ENCODE measurements around the gene EXTL2.
"Not testable (repeated sequence)": the region's sequence is repeated elsewhere in the genome, so short reads cannot be mapped to it uniquely, and the experiment has no call there.

Gene EXTL2, protein sequence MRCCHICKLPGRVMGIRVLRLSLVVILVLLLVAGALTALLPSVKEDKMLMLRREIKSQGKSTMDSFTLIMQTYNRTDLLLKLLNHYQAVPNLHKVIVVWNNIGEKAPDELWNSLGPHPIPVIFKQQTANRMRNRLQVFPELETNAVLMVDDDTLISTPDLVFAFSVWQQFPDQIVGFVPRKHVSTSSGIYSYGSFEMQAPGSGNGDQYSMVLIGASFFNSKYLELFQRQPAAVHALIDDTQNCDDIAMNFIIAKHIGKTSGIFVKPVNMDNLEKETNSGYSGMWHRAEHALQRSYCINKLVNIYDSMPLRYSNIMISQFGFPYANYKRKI

DNA sequence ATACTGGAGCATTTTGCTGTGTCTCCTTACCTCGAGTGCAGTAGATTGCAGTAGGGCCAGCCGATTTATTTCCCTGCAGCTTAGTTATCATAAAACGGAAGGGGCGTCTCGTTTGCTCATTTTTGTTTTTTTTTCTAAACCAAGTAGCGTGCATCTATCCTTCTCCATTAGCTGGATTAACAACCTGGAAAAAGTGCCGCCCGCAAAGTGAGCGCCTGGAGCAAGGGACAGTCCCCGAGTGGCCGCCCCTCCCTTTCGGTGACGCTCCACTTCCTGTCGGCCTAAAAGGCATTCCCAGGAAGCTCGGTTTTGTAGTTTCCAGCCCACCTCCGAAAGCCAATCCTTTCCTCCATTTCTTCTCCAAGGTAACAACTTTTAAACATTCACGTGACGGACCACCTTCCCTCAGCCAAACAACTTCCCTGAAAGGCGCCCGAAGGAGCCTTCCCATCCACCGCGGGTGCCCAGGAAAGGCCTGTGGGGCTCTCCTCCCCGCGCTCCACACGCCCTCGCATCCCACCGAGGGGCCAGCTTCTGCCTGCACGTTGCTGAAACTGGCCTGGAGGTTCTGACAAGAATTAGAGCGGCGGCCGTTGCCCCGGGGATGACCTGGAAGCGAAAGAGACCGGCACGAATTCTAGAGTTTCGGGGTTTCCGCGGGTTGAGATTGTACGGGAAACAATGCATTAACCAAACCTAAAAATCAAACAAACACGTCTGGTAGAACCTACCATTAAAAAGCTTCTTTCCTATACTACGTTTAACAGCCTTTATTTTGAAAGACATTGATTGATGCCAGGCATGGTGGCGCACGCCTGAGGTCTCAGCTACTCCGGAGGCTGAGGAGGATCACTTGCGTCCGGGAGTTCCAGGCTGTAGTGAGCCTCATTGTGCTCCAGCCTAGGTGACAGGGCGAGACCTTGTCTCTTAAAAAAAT lies at the start of gene EXTL2:
Gene EXTL2 (minus strand): TSS at position 240 of the 937 bp plus-strand sequence. CDS start 6,085 bp downstream, outside the sequence.
- DNase-seq (ENCODE audit: low read depth in 2 of 2) = peak in 1 of 2 donors; percentile 26

DNA sequence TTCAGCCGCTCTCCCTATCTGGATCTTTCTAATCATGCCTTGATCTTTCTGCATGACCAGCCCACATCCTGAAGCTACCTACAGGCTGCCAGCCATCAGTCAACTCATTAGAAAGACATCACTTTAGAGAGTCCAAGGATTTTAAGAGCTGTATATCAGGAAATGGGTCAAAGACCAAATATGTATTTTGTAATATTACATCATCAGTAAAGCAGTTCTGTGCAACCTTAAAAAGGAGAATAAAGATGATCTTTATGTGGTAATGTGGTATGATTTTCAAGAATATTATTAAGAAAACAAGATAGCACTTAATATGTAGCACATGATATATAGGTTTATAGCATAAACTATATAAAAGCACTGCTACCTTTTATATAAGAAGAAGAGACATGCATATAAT lies 48.9 kb upstream of the EXTL2 start:
- DNase-seq (ENCODE audit: low read depth in 2 of 2) = no peak

DNA sequence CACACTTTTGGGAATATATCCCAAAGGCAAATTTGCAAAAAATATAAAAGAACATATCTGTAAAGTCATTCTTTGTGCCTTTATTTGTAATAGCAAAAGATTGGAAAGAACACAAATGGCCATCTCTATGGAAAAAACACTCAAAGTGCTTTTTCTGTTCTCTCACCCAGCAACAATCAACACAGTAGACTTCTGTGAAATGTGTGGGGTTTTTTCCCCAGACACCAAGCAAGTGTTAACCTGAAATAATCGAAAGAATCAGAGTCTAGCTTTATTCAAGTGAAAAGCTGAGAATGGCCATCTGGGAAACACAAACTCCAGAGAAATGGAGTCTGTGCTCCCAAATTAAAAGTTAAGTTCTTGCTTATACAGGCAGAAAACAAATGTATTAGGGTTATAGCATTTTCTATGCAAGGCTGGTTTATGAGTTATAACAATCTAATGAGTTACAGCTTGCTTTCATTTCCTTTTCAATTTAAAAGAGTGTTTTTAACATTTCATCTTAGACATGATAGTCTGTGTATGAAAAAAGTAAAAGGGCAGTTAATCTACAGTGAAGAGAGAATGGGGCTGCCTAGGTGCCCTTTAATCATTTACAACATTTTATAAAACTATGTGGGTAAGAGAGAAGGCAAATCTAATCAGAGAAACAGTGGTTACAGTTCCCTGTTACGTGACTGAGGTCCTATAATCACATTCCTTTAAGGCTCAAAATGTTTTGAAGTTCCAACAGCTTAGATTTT lies 47.8 kb upstream of the EXTL2 start:
- DNase-seq (ENCODE audit: low read depth in 2 of 2) = no peak

DNA sequence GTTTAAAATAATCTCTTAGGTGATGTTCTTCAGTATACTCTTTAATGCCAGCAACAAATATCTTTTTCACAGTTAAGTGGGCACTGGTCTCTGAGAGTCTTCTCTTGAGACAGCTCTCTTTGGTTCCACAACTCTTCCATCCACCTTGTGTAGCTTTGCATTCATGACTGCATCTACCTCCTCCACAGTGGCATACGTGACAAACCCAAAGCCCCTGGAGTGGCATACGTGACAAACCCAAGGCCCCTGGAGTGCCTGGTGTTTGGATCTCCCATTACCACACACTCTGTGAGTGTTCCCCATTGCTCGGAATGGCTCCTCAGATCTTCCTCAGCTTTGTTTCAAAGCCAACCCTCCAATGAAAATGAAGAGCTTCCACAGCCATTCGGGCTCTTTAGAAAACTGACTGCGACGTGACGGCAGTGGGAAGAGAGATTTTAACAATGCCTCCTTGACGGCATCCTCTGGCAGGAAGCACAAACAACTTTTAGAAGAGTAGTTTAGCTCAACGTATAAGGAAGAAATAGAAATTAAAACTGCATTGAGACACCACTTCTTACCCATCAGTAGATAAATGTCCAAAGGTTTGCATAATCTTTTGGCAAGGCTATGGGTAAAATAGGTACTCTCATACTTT lies 47.1 kb upstream of the EXTL2 start:
- DNase-seq (ENCODE audit: low read depth in 2 of 2) = no peak

DNA sequence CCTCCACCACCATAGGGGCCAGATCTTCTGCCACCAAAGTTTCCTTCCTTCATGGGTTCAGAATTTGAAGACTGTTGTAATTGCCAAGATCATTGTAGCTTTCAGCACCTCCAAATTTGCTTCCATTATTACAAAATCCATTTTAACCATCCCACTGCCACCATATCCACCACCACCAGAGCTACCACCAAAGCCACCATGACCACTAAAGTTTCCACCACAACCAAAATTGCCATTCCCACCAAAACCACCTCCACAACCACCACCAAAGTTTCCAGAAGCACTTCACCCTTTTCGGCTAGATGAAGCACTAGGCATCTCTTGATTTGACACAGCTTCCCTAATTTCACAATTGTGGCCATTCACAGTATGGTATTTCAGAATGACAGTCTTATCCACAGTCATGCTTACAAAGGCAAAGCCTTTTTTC lies 46.5 kb upstream of the EXTL2 start:
- no peak for DNase-seq (ENCODE audit: low read depth in 2 of 2)

DNA sequence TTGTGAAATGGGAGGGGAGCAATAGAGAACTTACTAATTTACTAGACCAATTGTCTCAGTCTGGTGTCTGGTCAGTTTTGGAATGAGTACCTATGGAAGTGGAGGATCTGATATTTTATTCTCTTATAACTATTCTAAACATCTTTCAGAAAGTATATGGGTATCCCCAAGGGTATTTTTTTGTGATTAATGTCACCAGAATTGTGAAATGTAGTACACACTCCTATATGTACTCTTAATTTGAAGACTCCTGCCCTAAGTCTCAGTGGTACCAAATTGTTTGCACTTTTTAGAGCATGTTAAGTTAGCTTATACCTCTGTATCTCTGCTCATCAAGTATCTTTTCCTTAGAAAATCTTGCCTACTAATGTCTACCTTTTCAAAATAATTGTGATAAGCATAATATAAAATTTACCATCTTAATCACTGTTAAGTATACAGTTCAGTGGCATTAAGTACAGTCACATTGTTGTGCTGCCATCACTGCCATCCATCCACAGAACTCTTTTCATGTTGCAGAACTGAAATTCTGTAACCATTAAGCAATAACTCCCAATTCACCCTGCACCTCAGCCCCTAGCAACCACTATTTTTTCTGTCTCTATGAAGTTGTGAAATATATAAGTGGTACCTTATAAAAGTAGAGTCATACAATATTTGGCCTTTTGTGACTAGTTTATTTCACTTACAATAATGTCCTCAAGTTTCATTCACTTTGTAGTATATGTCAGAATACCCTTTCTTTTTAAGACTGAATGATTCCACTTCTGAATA lies 41.7 kb upstream of the EXTL2 start:
- DNase-seq (ENCODE audit: low read depth in 2 of 2) = no peak

DNA sequence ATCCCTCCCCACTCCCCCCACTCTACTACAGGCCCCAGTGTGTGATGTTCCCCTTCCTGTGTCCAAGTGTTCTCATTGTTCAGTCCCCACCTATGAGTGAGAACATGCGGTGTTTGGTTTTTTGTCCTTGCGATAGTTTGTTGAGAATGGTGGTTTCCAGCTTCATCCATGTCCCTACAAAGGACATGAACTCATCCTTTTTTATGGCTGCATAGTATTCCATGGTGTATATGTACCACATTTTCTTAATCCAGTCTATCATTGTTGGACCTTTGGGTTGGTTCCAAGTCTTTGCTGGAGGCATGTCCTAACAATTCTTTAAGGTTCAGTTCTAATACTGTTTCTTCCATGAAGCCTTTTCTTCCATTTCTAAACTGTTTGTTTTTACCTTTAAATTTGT lies 38.9 kb upstream of the EXTL2 start:
- not testable (repeated sequence) for DNase-seq (ENCODE audit: low read depth in 2 of 2)

DNA sequence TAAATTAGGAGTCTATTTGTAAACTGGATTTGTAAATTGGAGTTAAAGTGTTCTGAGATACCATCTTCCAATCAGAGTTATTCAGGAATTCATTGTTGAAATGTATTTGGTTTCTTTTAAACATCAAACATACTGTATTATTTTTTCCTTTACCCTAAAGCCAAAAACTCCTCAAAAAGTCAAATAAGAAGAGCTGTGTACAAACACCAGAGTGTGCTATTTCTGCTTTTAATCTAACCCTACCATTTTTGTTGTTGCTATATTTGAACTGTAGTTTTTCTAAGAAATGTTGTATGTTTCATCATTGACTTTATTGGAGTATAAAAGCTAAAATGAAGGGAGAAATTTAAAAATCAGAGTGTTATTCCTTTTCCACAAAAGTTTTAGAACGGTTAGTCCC lies 37.1 kb upstream of the EXTL2 start:
- DNase-seq (ENCODE audit: low read depth in 2 of 2) = no peak

DNA sequence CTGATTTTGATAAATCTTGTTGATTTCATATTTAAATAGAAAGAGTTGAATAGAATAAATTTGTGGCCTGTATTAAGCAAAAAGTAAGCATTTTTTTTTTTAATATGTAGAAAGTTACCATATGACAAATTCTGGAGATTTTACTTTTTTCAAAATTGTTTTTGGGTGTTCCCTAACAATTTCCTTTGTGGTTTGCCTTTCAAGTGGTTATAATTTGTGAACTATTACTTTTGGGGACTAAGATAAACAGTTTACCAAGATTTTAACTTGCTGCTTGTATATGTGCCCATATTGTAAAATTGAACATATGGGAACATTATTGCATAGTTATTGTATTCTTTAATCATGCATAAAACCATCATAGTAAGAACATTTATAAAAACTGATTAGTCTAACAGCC lies 35.9 kb upstream of the EXTL2 start:
- DNase-seq (ENCODE audit: low read depth in 2 of 2) = no peak

DNA sequence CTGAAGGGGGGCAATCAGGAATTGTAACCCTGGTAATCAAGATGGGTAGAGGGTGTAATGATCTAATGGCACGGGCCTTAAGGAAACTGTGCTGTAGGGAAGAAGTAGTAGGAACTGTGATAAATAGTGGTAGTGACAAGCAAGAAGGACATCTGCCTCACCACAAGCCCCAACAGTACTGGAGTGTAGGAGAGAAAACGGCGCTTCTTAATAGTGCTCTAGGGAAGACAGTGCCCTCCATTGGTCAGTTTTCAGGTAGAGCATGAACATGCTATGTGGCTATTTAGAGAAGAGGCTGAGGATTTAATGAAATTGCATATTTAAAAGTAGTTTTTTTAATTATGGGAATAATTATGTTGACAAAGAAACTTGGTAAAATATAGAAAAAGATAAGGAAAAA lies 33.5 kb upstream of the EXTL2 start:
- DNase-seq (ENCODE audit: low read depth in 2 of 2) = no peak

DNA sequence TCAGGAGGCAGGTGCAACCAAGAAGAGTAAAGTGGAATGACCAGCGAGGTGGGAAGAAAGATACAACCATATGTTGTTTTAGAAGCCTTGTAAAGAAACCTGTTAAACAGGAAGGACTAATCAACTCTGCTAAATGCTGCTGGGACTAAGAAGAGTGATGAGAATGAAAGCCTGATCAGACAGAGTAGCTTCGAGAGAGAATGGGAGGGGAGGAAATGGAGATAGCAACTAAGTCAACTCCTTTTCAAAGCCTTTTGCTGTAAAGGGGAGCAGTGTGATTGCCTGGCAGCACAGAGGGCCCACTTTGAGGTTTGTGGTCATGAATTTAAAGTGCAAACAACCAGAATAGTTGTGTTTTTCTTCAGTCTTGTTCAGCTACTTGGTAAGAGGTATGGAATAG lies 32.6 kb upstream of the EXTL2 start:
- no peak for DNase-seq (ENCODE audit: low read depth in 2 of 2)

DNA sequence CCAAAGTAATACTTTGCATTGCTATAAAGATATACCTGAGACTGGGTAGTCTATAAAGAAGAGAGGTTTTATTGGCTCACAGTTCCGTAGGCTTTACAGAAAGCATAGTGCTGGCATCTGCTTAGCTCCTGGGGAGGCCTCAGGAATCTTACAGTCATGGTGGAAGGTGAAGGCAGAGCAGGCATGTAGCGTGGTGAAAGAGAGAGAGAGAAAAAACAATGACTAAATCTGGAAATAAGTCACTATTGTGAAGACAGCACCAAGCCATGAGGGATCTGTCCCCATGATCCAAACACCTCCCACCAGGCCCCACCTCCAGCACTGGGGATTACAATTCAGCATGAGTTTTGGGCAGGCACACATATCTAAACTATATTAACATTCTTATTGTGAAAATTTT lies 31.6 kb upstream of the EXTL2 start:
- DNase-seq (ENCODE audit: low read depth in 2 of 2) = no peak

DNA sequence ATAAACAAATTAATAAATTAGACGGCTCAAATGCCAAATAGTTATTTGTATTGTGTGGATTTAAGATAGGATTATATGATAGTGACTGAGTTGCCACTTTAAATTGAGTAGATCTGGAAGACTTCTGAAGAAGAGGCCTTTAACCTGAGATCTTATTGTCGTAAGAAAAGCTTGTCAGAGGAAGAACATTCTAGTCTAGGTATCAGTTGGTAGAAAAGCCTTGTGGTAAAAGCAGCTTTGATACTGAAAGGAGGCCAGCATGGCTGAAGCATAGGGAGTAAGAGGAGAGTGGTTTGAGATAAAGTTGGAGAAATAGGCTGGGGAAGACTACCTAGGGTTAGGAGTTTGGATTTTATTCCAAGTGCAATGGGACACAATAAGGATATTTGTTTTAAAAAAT lies 30.3 kb upstream of the EXTL2 start:
- no peak for DNase-seq (ENCODE audit: low read depth in 2 of 2)

DNA sequence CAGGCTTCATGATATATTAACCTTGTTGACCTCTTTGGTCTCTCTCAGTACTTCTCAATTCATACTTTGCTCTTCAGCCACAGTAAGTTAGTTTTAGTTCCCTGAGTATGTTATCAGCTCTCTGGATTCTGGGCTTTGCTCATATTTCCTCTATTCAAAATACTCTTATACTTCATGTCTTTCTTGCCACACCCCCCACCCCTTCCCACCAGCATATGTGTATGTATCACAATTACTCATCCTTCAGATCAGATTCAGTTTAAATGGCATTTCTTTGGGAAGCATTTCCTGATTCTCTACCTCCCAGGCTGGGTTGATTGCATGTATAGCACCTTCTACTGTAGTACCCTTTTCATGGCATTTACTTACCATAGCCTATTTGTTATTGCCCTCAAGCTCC lies 29.6 kb upstream of the EXTL2 start:
- no peak for DNase-seq (ENCODE audit: low read depth in 2 of 2)

DNA sequence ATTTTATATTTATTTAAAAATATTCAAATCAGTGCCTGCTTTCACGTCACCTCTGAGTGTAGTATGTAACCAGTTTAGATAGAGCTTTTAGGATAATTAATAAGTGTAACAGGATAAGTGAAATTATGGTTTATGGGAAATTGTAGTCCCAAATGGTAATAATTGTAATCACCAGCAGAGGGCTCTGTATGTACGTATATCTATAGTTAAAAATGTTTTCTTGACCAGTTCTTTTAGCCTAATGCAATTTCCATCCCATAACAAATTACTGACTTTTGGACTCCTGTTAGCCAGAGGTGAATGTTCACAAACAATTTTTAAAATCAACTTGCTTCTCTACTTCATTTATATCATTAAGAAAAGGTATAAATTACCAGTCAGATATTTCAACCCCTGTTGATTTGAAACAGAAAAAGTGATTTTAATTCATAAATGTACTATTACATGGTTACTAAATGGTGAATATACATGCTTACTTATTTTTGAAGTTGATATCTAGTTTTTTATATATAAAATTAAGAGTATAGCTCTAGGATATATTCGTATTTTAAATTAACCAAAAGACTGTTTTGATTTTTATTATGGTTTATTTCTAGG lies 26.6 kb upstream of the EXTL2 start:
- DNase-seq (ENCODE audit: low read depth in 2 of 2) = no peak

DNA sequence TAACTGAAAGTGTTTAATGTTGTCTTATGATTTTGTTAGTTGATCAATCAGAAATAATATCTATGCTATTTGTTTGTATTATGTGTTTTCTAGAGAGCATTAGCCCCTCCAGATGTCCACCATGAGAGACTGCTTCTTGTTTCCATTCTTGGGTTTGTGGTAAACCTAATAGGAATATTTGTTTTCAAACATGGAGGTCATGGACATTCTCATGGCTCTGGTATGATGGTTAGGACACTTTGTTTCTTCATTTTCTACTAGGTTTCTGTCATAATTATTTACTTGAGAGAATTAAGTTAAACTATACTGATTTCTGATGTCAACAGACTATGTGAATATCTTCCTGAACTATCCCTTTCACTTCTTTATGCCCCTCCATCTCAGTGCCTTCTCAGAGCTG lies 17.4 kb upstream of the EXTL2 start:
- DNase-seq (ENCODE audit: low read depth in 2 of 2) = no peak

DNA sequence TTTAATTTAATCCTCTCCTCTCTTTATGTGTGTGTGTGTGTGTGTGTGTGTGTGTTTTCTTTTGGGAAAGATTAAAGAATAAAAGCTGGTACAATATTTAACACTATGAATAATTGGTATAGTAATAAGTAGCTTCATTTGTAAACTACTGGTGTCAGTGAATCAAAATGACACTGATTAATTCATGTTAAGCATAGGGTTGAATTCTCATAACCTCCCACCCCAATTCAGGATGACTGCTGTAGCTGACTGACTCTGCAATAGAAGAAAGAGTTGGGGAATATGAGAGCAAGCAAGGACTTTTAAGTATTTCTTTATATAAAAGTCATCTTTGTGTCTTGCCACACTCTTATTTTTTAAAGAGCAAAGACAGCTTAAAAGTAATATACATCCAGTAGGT lies 14.4 kb upstream of the EXTL2 start:
- DNase-seq (ENCODE audit: low read depth in 2 of 2) = no peak

DNA sequence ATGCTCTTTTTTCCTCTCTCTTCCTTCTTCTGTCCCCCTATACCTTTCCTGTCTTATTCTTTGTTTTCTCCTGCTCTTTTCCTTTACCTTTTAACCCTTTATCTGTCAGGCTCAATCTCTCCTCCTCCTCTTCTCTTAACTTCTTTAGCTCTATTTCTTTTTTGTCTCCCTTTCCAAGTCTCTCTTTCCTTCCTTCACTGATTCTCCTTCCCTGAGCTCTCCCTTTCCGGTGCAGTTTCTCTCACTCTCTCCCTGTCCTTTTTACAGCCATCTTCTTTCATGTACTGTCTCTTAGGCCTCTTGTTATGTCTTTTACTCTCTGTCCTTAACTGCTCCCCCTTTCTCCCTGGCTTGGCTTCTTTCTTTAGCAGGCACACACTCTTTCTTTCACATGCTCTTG lies 13.2 kb upstream of the EXTL2 start:
- DNase-seq (ENCODE audit: low read depth in 2 of 2) = no peak

DNA sequence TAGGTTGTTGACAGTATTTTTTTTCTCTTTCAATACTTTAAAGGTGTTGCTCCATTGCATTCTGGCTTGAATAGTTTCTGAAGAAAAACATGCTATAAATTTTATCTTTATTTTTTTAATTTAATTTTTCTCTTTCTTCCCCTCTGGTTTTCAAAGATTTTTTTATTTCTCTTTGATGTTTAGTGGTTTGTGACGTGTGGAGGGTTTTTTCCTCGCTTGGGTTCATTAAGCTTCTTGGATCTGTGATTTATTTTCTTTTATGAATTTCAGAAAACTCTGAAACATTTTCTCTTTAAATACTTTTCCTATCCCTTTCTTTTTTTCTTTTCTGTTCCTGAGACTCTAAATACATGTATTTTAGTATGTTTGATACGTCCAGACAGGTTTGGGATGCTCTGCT lies 10.5 kb upstream of the EXTL2 start:
- DNase-seq (ENCODE audit: low read depth in 2 of 2) = no peak

DNA sequence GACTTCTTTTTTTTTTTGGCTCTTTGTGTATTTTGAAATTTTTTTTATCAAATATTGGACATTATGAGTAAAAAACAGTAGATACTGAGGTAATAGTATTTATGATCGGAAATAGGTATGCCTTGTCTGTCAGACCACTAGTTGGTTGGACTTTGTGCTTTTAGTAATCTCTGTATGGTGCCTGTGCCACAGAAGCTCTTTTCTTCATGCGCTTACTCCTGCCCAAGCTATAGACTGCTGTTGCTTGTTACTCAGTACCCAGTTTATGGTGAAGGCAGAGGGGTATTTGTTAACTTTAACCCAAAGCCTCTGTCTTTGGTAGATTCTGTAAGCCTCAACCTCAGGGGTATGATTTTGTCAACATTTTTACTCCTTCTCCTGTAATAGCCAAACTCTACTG lies 9.9 kb upstream of the EXTL2 start:
- no peak for DNase-seq (ENCODE audit: low read depth in 2 of 2)

DNA sequence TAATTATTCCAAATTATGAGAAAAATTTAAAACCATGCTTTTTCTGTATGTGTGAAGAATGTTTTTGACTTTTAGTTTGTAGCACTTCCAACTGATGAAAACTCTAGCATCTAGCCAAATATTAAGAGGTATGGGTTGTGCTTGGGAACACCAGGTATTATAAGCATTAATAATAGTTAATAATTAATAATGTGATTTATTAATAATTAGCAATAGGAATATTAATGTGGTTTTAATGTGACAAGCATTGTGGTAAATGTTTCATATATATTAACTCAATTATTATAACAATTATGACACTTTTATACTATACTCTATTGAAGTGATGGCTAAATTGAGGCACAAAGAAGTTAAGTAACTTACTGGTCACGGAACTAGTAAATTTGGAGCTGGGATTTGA lies 9.1 kb upstream of the EXTL2 start:
- no peak for DNase-seq (ENCODE audit: low read depth in 2 of 2)

All from activated CD8-positive, alpha-beta memory T cell treated with anti-CD3 and anti-CD28 coated beads for 4 hours (primary cell).